ENCODE data around the gene IL1F10.

DNA sequence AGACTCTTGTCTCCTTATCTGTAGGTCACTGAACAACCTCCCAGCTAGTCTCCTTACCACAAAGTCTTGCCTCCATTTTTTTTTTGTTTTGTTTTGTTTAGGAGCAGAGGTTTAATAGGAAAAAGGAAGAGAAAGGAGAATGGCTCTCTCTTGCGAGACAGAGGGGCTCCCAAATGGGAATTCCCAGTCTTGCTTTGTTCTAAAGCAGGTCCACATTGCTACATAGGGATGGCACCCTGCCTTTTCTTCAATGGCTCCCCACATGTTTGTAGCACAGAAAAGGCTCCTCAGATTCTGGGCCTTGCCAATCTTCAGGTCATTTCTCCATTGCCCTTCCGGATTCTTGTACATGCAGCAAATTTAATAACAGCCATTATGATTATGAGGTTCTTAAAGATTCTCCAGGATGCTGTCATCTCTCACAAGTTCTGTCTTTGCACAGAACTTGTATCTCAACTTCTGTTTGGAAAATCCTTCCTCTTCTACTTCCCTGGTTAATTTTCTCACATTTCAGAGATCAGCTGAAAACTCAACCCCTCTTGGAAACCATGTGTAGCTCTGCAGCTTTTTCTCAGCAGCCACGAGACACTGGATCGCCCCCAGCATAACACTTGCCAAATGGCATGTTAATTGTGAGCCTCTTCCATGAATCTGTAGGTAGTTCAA, 23.6 kb downstream of the IL1F10 start:
- TF ChIP-seq TAF1 (IDR thresholded peaks at IDR 0.05; ENCODE audit: low read depth, low read length) (no peak), RXRA (IDR thresholded peaks at IDR 0.05; ENCODE audit: insufficient read depth, low read depth, low read length) (no peak), POLR2AphosphoS5 (IDR thresholded peaks at IDR 0.05; ENCODE audit: low read depth, low read length) (no peak), FOSL1 (IDR thresholded peaks at IDR 0.05; ENCODE audit: insufficient read depth, low read depth, low read length) (no peak), POLR2A (IDR thresholded peaks at IDR 0.05; ENCODE audit: control extremely low read depth in 1 of 2, low read depth in 2 of 2, low read length in 2 of 2) (no peak)
- TF ChIP-seq, protein P1, sequence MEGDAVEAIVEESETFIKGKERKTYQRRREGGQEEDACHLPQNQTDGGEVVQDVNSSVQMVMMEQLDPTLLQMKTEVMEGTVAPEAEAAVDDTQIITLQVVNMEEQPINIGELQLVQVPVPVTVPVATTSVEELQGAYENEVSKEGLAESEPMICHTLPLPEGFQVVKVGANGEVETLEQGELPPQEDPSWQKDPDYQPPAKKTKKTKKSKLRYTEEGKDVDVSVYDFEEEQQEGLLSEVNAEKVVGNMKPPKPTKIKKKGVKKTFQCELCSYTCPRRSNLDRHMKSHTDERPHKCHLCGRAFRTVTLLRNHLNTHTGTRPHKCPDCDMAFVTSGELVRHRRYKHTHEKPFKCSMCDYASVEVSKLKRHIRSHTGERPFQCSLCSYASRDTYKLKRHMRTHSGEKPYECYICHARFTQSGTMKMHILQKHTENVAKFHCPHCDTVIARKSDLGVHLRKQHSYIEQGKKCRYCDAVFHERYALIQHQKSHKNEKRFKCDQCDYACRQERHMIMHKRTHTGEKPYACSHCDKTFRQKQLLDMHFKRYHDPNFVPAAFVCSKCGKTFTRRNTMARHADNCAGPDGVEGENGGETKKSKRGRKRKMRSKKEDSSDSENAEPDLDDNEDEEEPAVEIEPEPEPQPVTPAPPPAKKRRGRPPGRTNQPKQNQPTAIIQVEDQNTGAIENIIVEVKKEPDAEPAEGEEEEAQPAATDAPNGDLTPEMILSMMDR (IDR thresholded peaks at IDR 0.05; ENCODE audit: control extremely low read depth in 1 of 3, insufficient read depth in 1 of 3, low read depth in 1 of 3, low read length in 3 of 3), result no peak
